IPS-20b (cell line): ENCODE results near the gene PABPN1.

Experiments used
- H3K27ac ChIP-seq: one replicate; pipeline ENCODE4 v1.5.1; 2013; ENCODE audit warnings: low read length
- H3K27me3 ChIP-seq: 2 replicates; pipeline ENCODE4 v1.6.1; 2013; ENCODE audit warnings: mild to moderate bottlenecking, low read length, inconsistent platforms; ENCODE audit not compliant: insufficient read depth
- H3K36me3 ChIP-seq: 2 replicates; pipeline ENCODE4 v1.6.1; 2013; ENCODE audit warnings: low read depth, mild to moderate bottlenecking, inconsistent platforms, low read length, moderate library complexity; ENCODE audit not compliant: insufficient read depth
- H3K4me1 ChIP-seq: 2 replicates; pipeline ENCODE4 v1.6.1; 2013; ENCODE audit warnings: mild to moderate bottlenecking, control low read depth, inconsistent platforms, low read length, moderate library complexity; ENCODE audit not compliant: insufficient read depth
- H3K4me3 ChIP-seq: 2 replicates; pipeline ENCODE4 v1.5.1; 2013; ENCODE audit warnings: mild to moderate bottlenecking, low read length, inconsistent platforms
- H3K9ac ChIP-seq: 2 replicates; pipeline ENCODE4 v1.6.1; 2013; ENCODE audit warnings: low read depth, mild to moderate bottlenecking, inconsistent platforms, low read length, moderate library complexity
- H3K9me3 ChIP-seq: 2 replicates; pipeline ENCODE4 v1.6.1; 2013; ENCODE audit warnings: mild to moderate bottlenecking, low read depth, low read length, inconsistent platforms; ENCODE audit not compliant: insufficient read depth

PABPN1 gene

GRCh38 chr14:23364164-23365035 lies 43.1 kb downstream of the PABPN1 start:
- Histone ChIP-seq H3K4me3 (peak overlapping the region; percentile 79), H3K27ac (peak overlapping the region; percentile 45), H3K9ac (peak overlapping the region; percentile 89), H3K9me3 (no peaks in the 10 kb centered on the region), H3K4me1 (peaks cover 17% of the 10 kb centered on the region; the same call in 1 of the 2 replicates), H3K27me3 (peaks cover 22% of the 10 kb centered on the region), H3K36me3 (peaks cover 31% of the 10 kb centered on the region)

GRCh38 chr14:23365036-23365731 lies 43.9 kb downstream of the PABPN1 start, which contains the start of gene EFS:
EFS (minus strand) TSS chr14:23365172; CDS start chr14:23365025, 147 bp downstream.
- peak within 1 kb of the TSS; percentile 79 for H3K4me3 ChIP-seq
- H3K9ac ChIP-seq = peak within 1 kb of the TSS; percentile 89
- peaks cover 27% of the 10 kb centered on the region for H3K36me3 ChIP-seq

GRCh38 chr14:23365732-23366425 lies 44.6 kb downstream of the PABPN1 start:
- Histone ChIP-seq H3K4me1 (peaks cover 17% of the 10 kb centered on the region; the same call in 1 of the 2 replicates), H3K27ac (peak overlapping the region; percentile 88), H3K9me3 (no peaks in the 10 kb centered on the region), H3K36me3 (peaks cover 24% of the 10 kb centered on the region; the same call in 1 of the 2 replicates), H3K9ac (peak overlapping the region; percentile 89; the same call in 1 of the 2 replicates), H3K27me3 (peaks cover 34% of the 10 kb centered on the region), H3K4me3 (peak overlapping the region; percentile 79)

More at GRCh38 chr14:23365036-23365731, 43.9 kb downstream of the PABPN1 start, which contains the start of gene EFS:
- peaks cover 17% of the 10 kb centered on the region; the same call in 1 of the 2 replicates for H3K4me1 ChIP-seq
- H3K27me3 ChIP-seq = peaks cover 27% of the 10 kb centered on the region
- peak within 1 kb of the TSS; percentile 88 for H3K27ac ChIP-seq
- H3K9me3 ChIP-seq = no peaks in the 10 kb centered on the region

GRCh38 chr14:23366426-23366921 lies 45.2 kb downstream of the PABPN1 start:
- Histone ChIP-seq H3K27ac (no peak overlapping the region), H3K27me3 (peaks cover 40% of the 10 kb centered on the region), H3K36me3 (peaks cover 18% of the 10 kb centered on the region; the same call in 1 of the 2 replicates)

GRCh38 chr14:23370221-23370620 lies 49.0 kb downstream of the PABPN1 start:
- Histone ChIP-seq H3K36me3 (no peaks in the 10 kb centered on the region), H3K4me1 (peaks cover 6% of the 10 kb centered on the region; the same call in 1 of the 2 replicates), H3K27ac (no peak overlapping the region), H3K27me3 (peaks cover 46% of the 10 kb centered on the region), H3K9me3 (no peaks in the 10 kb centered on the region), H3K4me3 (no peak overlapping the region), H3K9ac (no peak overlapping the region)

More at GRCh38 chr14:23366426-23366921, 45.2 kb downstream of the PABPN1 start:
- Histone ChIP-seq H3K4me1 (peaks cover 17% of the 10 kb centered on the region; the same call in 1 of the 2 replicates), H3K9ac (peak overlapping the region; percentile 79; the same call in 1 of the 2 replicates), H3K9me3 (no peaks in the 10 kb centered on the region), H3K4me3 (peak overlapping the region; percentile 79; the same call in 1 of the 2 replicates)

- Histone ChIP-seq H3K36me3 (no peaks in the 10 kb centered on the region), H3K4me1 (peaks cover 6% of the 10 kb centered on the region; the same call in 1 of the 2 replicates), H3K9ac (no peak overlapping the region), H3K4me3 (no peak overlapping the region), H3K27ac (no peak overlapping the region), H3K27me3 (peaks cover 46% of the 10 kb centered on the region), H3K9me3 (no peaks in the 10 kb centered on the region)
Measured at GRCh38 chr14:23371865-23372264, 50.6 kb downstream of the PABPN1 start.

- Histone ChIP-seq H3K9me3 (no peaks in the 10 kb centered on the region), H3K4me1 (peaks cover 3% of the 10 kb centered on the region; the same call in 1 of the 2 replicates), H3K36me3 (no peaks in the 10 kb centered on the region), H3K9ac (no peak within 1 kb of the TSS), H3K4me3 (no peak within 1 kb of the TSS), H3K27me3 (peaks cover 48% of the 10 kb centered on the region), H3K27ac (no peak within 1 kb of the TSS)
Measured at GRCh38 chr14:23372509-23372908, 51.3 kb downstream of the PABPN1 start, which contains the start of gene IL25. IL25 (plus strand) TSS chr14:23372809.

GRCh38 chr14:23373041-23373440 lies 51.8 kb downstream of the PABPN1 start:
- no peak overlapping the region for H3K4me3 ChIP-seq
- H3K36me3 ChIP-seq = no peaks in the 10 kb centered on the region
- H3K9ac ChIP-seq = no peak overlapping the region
- H3K4me1 ChIP-seq = peaks cover 3% of the 10 kb centered on the region; the same call in 1 of the 2 replicates
- peaks cover 48% of the 10 kb centered on the region for H3K27me3 ChIP-seq
- H3K27ac ChIP-seq = no peak overlapping the region
- no peaks in the 10 kb centered on the region for H3K9me3 ChIP-seq
